Thoracic aorta (tissue), 2 donors: ENCODE results near the gene GAK. TPM values are rescaled to one million over a fixed set of nuclear protein-coding genes. Genes with fewer than 3 reads are reported as not detected.

Source experiments
- ATAC-seq: fragments of 150-250 bp; one replicate; pipeline ENCODE4 v1.8.0; 2017; ENCODE audit warnings: low read depth; ENCODE audit not compliant: insufficient number of reproducible peaks, low FRiP score
- DNase-seq: peaks from one replicate; pipeline ENCODE4 v3.0.0-alpha.2; 2020; ENCODE audit warnings: low spot score
- H3K27ac ChIP-seq, 2 donors: fragments of 200-600 bp; sonication (generic); 1 replicate in 1 of 2; 2 replicates in 1 of 2; pipeline ENCODE4 v1.5.1; 2016; ENCODE audit warnings: mild to moderate bottlenecking in 2 of 2, moderate library complexity in 2 of 2
- H3K27me3 ChIP-seq: fragments of 200-600 bp; sonication (generic); replicated peaks from 2 replicates; pipeline ENCODE4 v1.6.0; 2016; ENCODE audit warnings: mild to moderate bottlenecking; ENCODE audit not compliant: insufficient read depth
- H3K36me3 ChIP-seq: fragments of 200-600 bp; sonication (generic); one replicate; pipeline ENCODE4 v1.5.1; 2016
- H3K4me1 ChIP-seq, 2 donors: fragments of 200-600 bp; sonication (generic); 1 replicate in 1 of 2; 2 replicates in 1 of 2; pipeline versions ENCODE4 v1.5.1 to v1.6.0; 2016; ENCODE audit warnings: low read depth in 2 of 2, mild to moderate bottlenecking in 1 of 2; ENCODE audit not compliant: control insufficient read depth in 1 of 2
- H3K4me3 ChIP-seq: fragments of 200-600 bp; sonication (generic); 2 replicates; pipeline ENCODE4 v1.5.1; 2016; ENCODE audit warnings: mild to moderate bottlenecking
- H3K9me3 ChIP-seq: fragments of 200-600 bp; sonication (generic); 2 replicates; pipeline ENCODE4 v1.5.1; 2016
- total RNA-seq, 2 donors: library from RNA; depleted of rRNA; stranded (reverse); fragments of >200 nt; gene quantifications; one replicate each; pipeline versions ENCODE4 v1.1.0 to v1.2.3, GENCODE V29; 2016
- TF ChIP-seq, protein P1 (sequence below): fragments of 200-600 bp; sonication (generic); IDR thresholded peaks from one replicate; pipeline ENCODE4 v1.5.1; 2019; ENCODE audit warnings: antibody characterized with exemption

GAK gene
- total RNA-seq, 2 donors from 2014 or later, result 111 to 170 TPM

DNA sequence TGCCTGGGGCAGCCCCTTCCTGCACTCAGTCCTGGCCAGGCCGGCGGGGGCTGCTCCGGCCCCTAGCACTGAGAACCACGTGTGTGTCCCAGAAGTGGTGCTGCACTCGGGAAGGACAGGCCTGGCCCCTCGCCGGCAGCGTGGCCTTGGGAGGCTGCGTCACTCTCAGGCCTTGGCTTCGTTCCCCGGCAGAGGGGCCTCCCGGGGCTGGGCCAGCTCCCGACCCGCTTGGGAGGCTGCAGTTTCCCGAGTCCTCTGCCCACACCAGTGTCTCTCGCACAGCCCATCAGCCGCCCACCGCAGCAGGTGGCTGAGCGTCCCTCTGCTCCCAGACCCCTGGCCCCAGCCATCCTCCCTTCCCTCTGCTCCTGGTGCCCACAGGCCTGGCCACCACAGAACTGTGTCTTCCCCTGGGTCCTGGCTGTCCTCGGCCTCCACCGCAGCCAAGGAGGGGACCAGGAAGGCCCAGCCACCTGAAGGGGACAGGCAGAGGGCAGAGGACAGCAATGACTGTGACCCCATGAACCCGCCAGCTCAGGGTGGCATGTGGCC, 95.3 kb downstream of the GAK start:
- no peak overlapping the region for H3K4me3 ChIP-seq
- DNase-seq (no peak), ATAC-seq (no peak)
- H3K4me1 ChIP-seq, result no peaks in the 10 kb centered on the region
- peaks cover 16% of the 10 kb centered on the region for H3K9me3 ChIP-seq
- no peak overlapping the region for H3K27ac ChIP-seq
- TF ChIP-seq, protein P1, sequence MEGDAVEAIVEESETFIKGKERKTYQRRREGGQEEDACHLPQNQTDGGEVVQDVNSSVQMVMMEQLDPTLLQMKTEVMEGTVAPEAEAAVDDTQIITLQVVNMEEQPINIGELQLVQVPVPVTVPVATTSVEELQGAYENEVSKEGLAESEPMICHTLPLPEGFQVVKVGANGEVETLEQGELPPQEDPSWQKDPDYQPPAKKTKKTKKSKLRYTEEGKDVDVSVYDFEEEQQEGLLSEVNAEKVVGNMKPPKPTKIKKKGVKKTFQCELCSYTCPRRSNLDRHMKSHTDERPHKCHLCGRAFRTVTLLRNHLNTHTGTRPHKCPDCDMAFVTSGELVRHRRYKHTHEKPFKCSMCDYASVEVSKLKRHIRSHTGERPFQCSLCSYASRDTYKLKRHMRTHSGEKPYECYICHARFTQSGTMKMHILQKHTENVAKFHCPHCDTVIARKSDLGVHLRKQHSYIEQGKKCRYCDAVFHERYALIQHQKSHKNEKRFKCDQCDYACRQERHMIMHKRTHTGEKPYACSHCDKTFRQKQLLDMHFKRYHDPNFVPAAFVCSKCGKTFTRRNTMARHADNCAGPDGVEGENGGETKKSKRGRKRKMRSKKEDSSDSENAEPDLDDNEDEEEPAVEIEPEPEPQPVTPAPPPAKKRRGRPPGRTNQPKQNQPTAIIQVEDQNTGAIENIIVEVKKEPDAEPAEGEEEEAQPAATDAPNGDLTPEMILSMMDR, result no peak
- no peaks in the 10 kb centered on the region for H3K27me3 ChIP-seq
- H3K36me3 ChIP-seq, result no peaks in the 10 kb centered on the region

DNA sequence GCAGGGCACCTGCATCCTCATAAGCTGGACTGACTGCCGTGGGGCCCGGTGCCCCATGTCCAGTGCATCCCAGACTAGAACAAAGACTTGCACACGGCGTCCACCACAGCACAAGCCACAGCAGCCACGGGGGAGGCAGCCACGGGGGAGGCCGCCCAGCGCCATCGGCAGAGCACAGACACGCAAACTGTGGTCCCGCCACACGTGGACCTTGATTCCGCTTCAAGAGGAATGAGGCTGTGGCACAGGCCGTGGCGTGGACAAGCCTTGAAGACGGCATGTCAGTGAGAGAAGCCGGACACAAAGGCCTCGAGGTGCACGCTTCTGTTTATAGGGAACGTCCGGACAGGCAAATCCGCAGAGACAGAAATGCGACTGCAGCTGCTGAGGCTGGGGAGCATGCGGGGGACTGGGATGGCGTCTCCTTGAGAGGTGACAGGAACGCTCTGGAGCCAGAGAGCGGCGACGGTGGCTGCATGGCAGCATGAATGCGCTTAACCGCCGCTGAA, 96.1 kb downstream of the GAK start:
- peaks cover 16% of the 10 kb centered on the region for H3K9me3 ChIP-seq
- no peak overlapping the region for H3K4me3 ChIP-seq
- DNase-seq (no peak), ATAC-seq (no peak)
- no peaks in the 10 kb centered on the region for H3K36me3 ChIP-seq
- no peak overlapping the region for H3K27ac ChIP-seq
- H3K27me3 ChIP-seq, result no peaks in the 10 kb centered on the region
- H3K4me1 ChIP-seq, result no peaks in the 10 kb centered on the region
- TF ChIP-seq, protein P1, result no peak

DNA sequence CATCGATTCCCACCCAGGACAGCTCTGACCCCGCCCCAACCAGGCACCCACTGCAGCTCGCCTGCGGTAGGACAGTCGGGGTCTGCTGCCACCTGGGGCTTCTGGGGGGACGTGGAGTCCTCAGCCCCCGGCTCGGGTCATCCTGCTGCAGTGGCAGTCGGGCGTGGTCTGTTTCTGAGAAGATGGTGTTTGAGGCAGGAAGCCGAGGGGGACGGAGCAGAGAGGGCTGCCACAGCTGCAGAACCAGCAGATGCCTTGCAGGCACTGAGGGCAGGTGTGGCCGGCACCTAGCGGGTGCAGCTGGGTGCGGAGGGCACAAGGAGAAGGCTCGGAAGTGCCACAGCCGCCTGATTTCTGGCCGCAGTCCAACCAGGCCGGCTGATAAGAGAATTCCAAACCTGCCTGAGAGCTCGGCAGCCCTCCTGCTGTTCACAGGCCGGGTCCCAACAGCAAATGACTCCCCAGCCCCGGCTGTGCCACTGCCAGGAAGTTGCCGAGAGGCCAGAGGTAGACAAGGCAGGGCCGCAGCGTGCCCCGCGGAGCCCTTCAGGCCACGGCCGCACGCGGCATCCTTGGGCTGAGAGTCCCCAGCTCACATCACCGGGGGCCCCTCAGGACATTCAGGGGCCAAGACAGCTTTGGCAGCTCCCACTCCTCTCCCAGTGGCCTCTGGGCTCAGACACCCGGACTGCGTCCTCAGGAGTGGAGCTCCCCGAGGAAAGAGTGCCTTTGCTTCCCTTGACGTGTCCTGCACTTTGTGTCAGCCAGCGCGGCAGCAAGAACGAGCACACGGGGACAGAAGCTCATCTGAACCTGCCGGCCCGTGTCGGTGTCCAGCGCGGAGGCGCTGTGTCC, 96.7 kb downstream of the GAK start:
- no peak overlapping the region for H3K27ac ChIP-seq
- no peak for ATAC-seq
- DNase-seq, result no peak
- H3K9me3 ChIP-seq, result peaks cover 16% of the 10 kb centered on the region
- H3K4me3 ChIP-seq, result no peak overlapping the region
- TF ChIP-seq, protein P1, result no peak
- H3K27me3 ChIP-seq, result no peaks in the 10 kb centered on the region
- H3K4me1 ChIP-seq, result no peaks in the 10 kb centered on the region
- no peaks in the 10 kb centered on the region for H3K36me3 ChIP-seq

- no peak overlapping the region for H3K27ac ChIP-seq
- ATAC-seq (no peak), DNase-seq (no peak)
- H3K9me3 ChIP-seq, result peaks cover 16% of the 10 kb centered on the region
- no peaks in the 10 kb centered on the region for H3K36me3 ChIP-seq
- H3K4me1 ChIP-seq, result no peaks in the 10 kb centered on the region
- H3K27me3 ChIP-seq, result no peaks in the 10 kb centered on the region
- H3K4me3 ChIP-seq, result no peak overlapping the region
- TF ChIP-seq, protein P1, result no peak
These were observed 97.6 kb downstream of the GAK start for GRCh38 chr4:834368-835147.
